Activated T-cell treated with anti-CD3 and anti-CD28 coated beads, Interleukin-2, amount 50 U/mL, for 72 hours (primary cell): ENCODE data around the gene CDK6. TPM values are rescaled to one million over a fixed set of nuclear protein-coding genes. Genes with fewer than 3 reads are reported as not detected.
"Not testable (repeated sequence)": the region's sequence is repeated elsewhere in the genome, so short reads cannot be mapped to it uniquely, and the experiment has no call there.

Experiments used
- ATAC-seq, 2 donors: fragments of 150-1000 bp; cut with Tn5 transposase; replicated peaks in 1 of 2; 2 replicates each; pipeline ENCODE4 v1.10.0; 2021; ENCODE audit warnings: moderate library complexity in 2 of 2, mild to moderate bottlenecking in 1 of 2
- DNase-seq, 2 donors: peaks; one replicate each; pipeline ENCODE4 v3.0.0; 2021 to 2022; ENCODE audit warnings: mixed read lengths in 1 of 2
- H3K27ac Mint-ChIP-seq: one replicate; pipeline ENCODE4 v1.8.0; 2022; ENCODE audit warnings: mild to moderate bottlenecking, moderate library complexity, mixed read lengths
- H3K27me3 Mint-ChIP-seq: one replicate; pipeline ENCODE4 v1.8.0; 2022; ENCODE audit warnings: low read depth, mixed read lengths
- H3K36me3 Mint-ChIP-seq, 2 donors: one replicate each; pipeline ENCODE4 v1.8.0; 2022; ENCODE audit warnings: mixed read lengths in 2 of 2, mild to moderate bottlenecking in 1 of 2; ENCODE audit not compliant: insufficient read depth in 2 of 2
- H3K4me1 Mint-ChIP-seq: one replicate; pipeline ENCODE4 v1.8.0; 2022; ENCODE audit warnings: low read depth, mixed read lengths
- H3K4me3 Mint-ChIP-seq, 2 donors: one replicate each; pipeline ENCODE4 v1.8.0; 2022; ENCODE audit warnings: mild to moderate bottlenecking in 2 of 2, mixed read lengths in 2 of 2, moderate library complexity in 2 of 2
- H3K9me3 Mint-ChIP-seq, 2 donors: one replicate each; pipeline ENCODE4 v1.8.0; 2022; ENCODE audit warnings: mixed read lengths in 2 of 2
- total RNA-seq, 2 donors: library from RNA; stranded (reverse); gene quantifications; one replicate each; pipeline ENCODE4 v1.2.3, GENCODE V29; 2022

CDK6 gene
- 100 to 1,000 TPM; 213 to 256 TPM for total RNA-seq

- H3K36me3 Mint-ChIP-seq = peaks cover 22 to 26% of the 10 kb centered on the region in 2 donors
- DNase-seq (peak; percentile 82 to 83), ATAC-seq (peak; percentile 41 to 54)
- peaks cover 19% of the 10 kb centered on the region for H3K27me3 Mint-ChIP-seq
- H3K9me3 Mint-ChIP-seq = no peaks in the 10 kb centered on the region
- H3K27ac Mint-ChIP-seq = peak within 1 kb of the TSS; percentile 92
- peaks cover 30% of the 10 kb centered on the region for H3K4me1 Mint-ChIP-seq
- H3K4me3 Mint-ChIP-seq = peak within 1 kb of the TSS; percentile 88 to 97
Observed at GRCh38 chr7:92836489-92836999, at the start of gene CDK6. TSS of gene CDK6 (minus strand) at chr7:92836573. CDS start at chr7:92833323, 3,250 bp downstream.

GRCh38 chr7:92886039-92886438, 49.7 kb upstream of the CDK6 start:
- H3K27me3 Mint-ChIP-seq = peaks cover 17% of the 10 kb centered on the region
- peaks cover 14% of the 10 kb centered on the region for H3K4me1 Mint-ChIP-seq
- not testable (repeated sequence) for ATAC-seq, H3K4me3 Mint-ChIP-seq, DNase-seq, H3K27ac Mint-ChIP-seq
- peaks cover 28 to 44% of the 10 kb centered on the region in 2 donors for H3K36me3 Mint-ChIP-seq
- peaks cover 14 to 31% of the 10 kb centered on the region in 2 donors for H3K9me3 Mint-ChIP-seq

- Mint-ChIP-seq H3K4me3 (no peak overlapping the region), H3K4me1 (peaks cover 21% of the 10 kb centered on the region), H3K36me3 (peaks cover 28 to 39% of the 10 kb centered on the region in 2 donors), H3K9me3 (peaks cover 14 to 30% of the 10 kb centered on the region in 2 donors), H3K27me3 (peaks cover 17% of the 10 kb centered on the region), H3K27ac (peak overlapping the region; percentile 20)
- DNase-seq (no peak), ATAC-seq (no peak)
Observed at GRCh38 chr7:92884218-92884617, 47.8 kb upstream of the CDK6 start.

GRCh38 chr7:92882760-92883159, 46.4 kb upstream of the CDK6 start:
- DNase-seq (no peak), ATAC-seq (no peak)
- peaks cover 10 to 24% of the 10 kb centered on the region in 2 donors for H3K9me3 Mint-ChIP-seq
- H3K4me3 Mint-ChIP-seq = no peak overlapping the region
- no peak overlapping the region for H3K27ac Mint-ChIP-seq
- peaks cover 21 to 31% of the 10 kb centered on the region in 2 donors for H3K36me3 Mint-ChIP-seq
- H3K27me3 Mint-ChIP-seq = peaks cover 11% of the 10 kb centered on the region
- peaks cover 21% of the 10 kb centered on the region for H3K4me1 Mint-ChIP-seq

- Mint-ChIP-seq H3K27ac (peak overlapping the region; percentile 41), H3K27me3 (no peaks in the 10 kb centered on the region), H3K4me3 (peak overlapping the region in 1 of 2 donors; percentile 2), H3K9me3 (peaks cover 9 to 17% of the 10 kb centered on the region in 2 donors), H3K4me1 (peaks cover 35% of the 10 kb centered on the region), H3K36me3 (peaks cover 14 to 26% of the 10 kb centered on the region in 2 donors)
- ATAC-seq = peak; percentile 45 to 55
- peak in 1 of 2 donors; percentile 8 for DNase-seq
Observed at GRCh38 chr7:92881091-92881485, 44.7 kb upstream of the CDK6 start.

- Mint-ChIP-seq H3K27me3 (no peaks in the 10 kb centered on the region), H3K4me1 (peaks cover 41% of the 10 kb centered on the region), H3K9me3 (peaks cover 9 to 17% of the 10 kb centered on the region in 2 donors), H3K27ac (no peak overlapping the region), H3K4me3 (no peak overlapping the region), H3K36me3 (peaks cover 14 to 26% of the 10 kb centered on the region in 2 donors)
- DNase-seq (peak; percentile 19 to 22), ATAC-seq (peak; percentile 40 to 71)
Observed at GRCh38 chr7:92880212-92881090, 44.1 kb upstream of the CDK6 start.

- no peak overlapping the region for H3K4me3 Mint-ChIP-seq
- peaks cover 54% of the 10 kb centered on the region for H3K4me1 Mint-ChIP-seq
- DNase-seq (no peak), ATAC-seq (no peak)
- H3K9me3 Mint-ChIP-seq = peaks cover 5 to 11% of the 10 kb centered on the region in 2 donors
- peaks cover 8 to 13% of the 10 kb centered on the region in 2 donors for H3K36me3 Mint-ChIP-seq
- H3K27me3 Mint-ChIP-seq = peaks cover 7% of the 10 kb centered on the region
- no peak overlapping the region for H3K27ac Mint-ChIP-seq
Observed at GRCh38 chr7:92877367-92877766, 41.0 kb upstream of the CDK6 start.

GRCh38 chr7:92876836-92877235, 40.5 kb upstream of the CDK6 start:
- Mint-ChIP-seq H3K9me3 (peaks cover 5 to 7% of the 10 kb centered on the region in 2 donors), H3K27ac (no peak overlapping the region), H3K27me3 (peaks cover 7% of the 10 kb centered on the region), H3K4me1 (peaks cover 54% of the 10 kb centered on the region), H3K36me3 (peaks cover 6 to 9% of the 10 kb centered on the region in 2 donors), H3K4me3 (no peak overlapping the region)
- no peak for DNase-seq
- ATAC-seq = no peak

- peaks cover 3 to 8% of the 10 kb centered on the region in 2 donors for H3K36me3 Mint-ChIP-seq
- no peak overlapping the region for H3K27ac Mint-ChIP-seq
- peaks cover 45% of the 10 kb centered on the region for H3K4me1 Mint-ChIP-seq
- ATAC-seq (peak; percentile 88 to 93), DNase-seq (peak; percentile 51)
- H3K9me3 Mint-ChIP-seq = peaks cover 0 to 5% of the 10 kb centered on the region in 2 donors
- peaks cover 7% of the 10 kb centered on the region for H3K27me3 Mint-ChIP-seq
- peak overlapping the region; percentile 17 to 44 for H3K4me3 Mint-ChIP-seq
Observed at GRCh38 chr7:92875719-92876118, 39.3 kb upstream of the CDK6 start.

- DNase-seq = no peak
- H3K27me3 Mint-ChIP-seq = peaks cover 7% of the 10 kb centered on the region
Observed at GRCh38 chr7:92875173-92875572, 38.8 kb upstream of the CDK6 start.

GRCh38 chr7:92874567-92874966, 38.2 kb upstream of the CDK6 start:
- H3K27me3 Mint-ChIP-seq = peaks cover 7% of the 10 kb centered on the region
- H3K36me3 Mint-ChIP-seq = peaks cover 8 to 13% of the 10 kb centered on the region in 2 donors
- no peak for DNase-seq
- H3K4me3 Mint-ChIP-seq = peak overlapping the region in 1 of 2 donors; percentile 44
- H3K4me1 Mint-ChIP-seq = peaks cover 39% of the 10 kb centered on the region
- ATAC-seq = no peak
- peaks cover 2 to 10% of the 10 kb centered on the region in 2 donors for H3K9me3 Mint-ChIP-seq
- no peak overlapping the region for H3K27ac Mint-ChIP-seq

More at GRCh38 chr7:92875173-92875572, 38.8 kb upstream of the CDK6 start:
- Mint-ChIP-seq H3K27ac (peak overlapping the region; percentile 18), H3K4me1 (peaks cover 45% of the 10 kb centered on the region), H3K36me3 (peaks cover 5 to 10% of the 10 kb centered on the region in 2 donors), H3K4me3 (peak overlapping the region; percentile 17 to 44), H3K9me3 (peaks cover 0 to 7% of the 10 kb centered on the region in 2 donors)
- ATAC-seq = peak; percentile 17 to 24

- no peak overlapping the region for H3K27ac Mint-ChIP-seq
- H3K36me3 Mint-ChIP-seq = peaks cover 14 to 20% of the 10 kb centered on the region in 2 donors
- no peak for ATAC-seq
- no peak for DNase-seq
- H3K27me3 Mint-ChIP-seq = peaks cover 7% of the 10 kb centered on the region
- H3K4me3 Mint-ChIP-seq = no peak overlapping the region
- peaks cover 39% of the 10 kb centered on the region for H3K4me1 Mint-ChIP-seq
- peaks cover 3 to 16% of the 10 kb centered on the region in 2 donors for H3K9me3 Mint-ChIP-seq
Observed at GRCh38 chr7:92873776-92874175, 37.4 kb upstream of the CDK6 start.

- peaks cover 5 to 22% of the 10 kb centered on the region in 2 donors for H3K9me3 Mint-ChIP-seq
- ATAC-seq (no peak), DNase-seq (no peak)
- H3K27me3 Mint-ChIP-seq = peaks cover 7% of the 10 kb centered on the region
- H3K36me3 Mint-ChIP-seq = peaks cover 18 to 27% of the 10 kb centered on the region in 2 donors
- no peak overlapping the region for H3K4me3 Mint-ChIP-seq
- no peak overlapping the region for H3K27ac Mint-ChIP-seq
- peaks cover 39% of the 10 kb centered on the region for H3K4me1 Mint-ChIP-seq
Observed at GRCh38 chr7:92872701-92873100, 36.3 kb upstream of the CDK6 start.
